ENCODE results near the gene EEF1AKMT1. TPM values are rescaled to one million over a fixed set of nuclear protein-coding genes. Genes with fewer than 3 reads are reported as not detected.

Gene EEF1AKMT1
- polyA plus RNA-seq (2013, experiment 1 of 4) = 21.6 TPM
- 22.0 TPM for polyA plus RNA-seq (2013, experiment 2 of 4)
- polyA plus RNA-seq (2013, experiment 3 of 4) = 14.0 TPM
- 12.7 TPM for polyA plus RNA-seq (2013, experiment 4 of 4)

- no peaks in the 10 kb centered on the region for H3K27me3 ChIP-seq (ENCODE audit: control insufficient read depth, insufficient read depth, low read length, poor library complexity, severe bottlenecking)
- H3K36me3 ChIP-seq (ENCODE audit: control insufficient read depth, insufficient read depth, low read length) = peaks cover 10% of the 10 kb centered on the region
- no peaks in the 10 kb centered on the region for H3K9me3 ChIP-seq (ENCODE audit: control insufficient read depth, low read length)
- 2 to 3% methylated on average over 72 of the region's 72 CpGs for WGBS, 2 experiments
- peak within 1 kb of the TSS; percentile 68 for H3K27ac ChIP-seq (ENCODE audit: insufficient read depth, low read depth, low read length, poor library complexity, severe bottlenecking)
- peaks cover 10% of the 10 kb centered on the region for H3K4me1 ChIP-seq (ENCODE audit: control insufficient read depth, insufficient read depth, low read length)
- H3K4me3 ChIP-seq (ENCODE audit: insufficient read depth, low read depth, low read length) = peak within 1 kb of the TSS; percentile 77
These were observed at the start of gene EEF1AKMT1 for GRCh38 chr13:20773194-20774080. TSS of gene EEF1AKMT1 (minus strand) at chr13:20773961. CDS start at chr13:20757598, 16,363 bp downstream.

GRCh38 chr13:20823071-20823470, 49.3 kb upstream of the EEF1AKMT1 start:
- 93% methylated on average over 1 of the region's 1 CpG; no CpG with 5 or more reads in 1 of the 2 experiments for WGBS, 2 experiments
- Histone ChIP-seq H3K4me3 (ENCODE audit: insufficient read depth, low read depth, low read length) (no peak overlapping the region), H3K27me3 (ENCODE audit: control insufficient read depth, insufficient read depth, low read length, poor library complexity, severe bottlenecking) (no peaks in the 10 kb centered on the region), H3K4me1 (ENCODE audit: control insufficient read depth, insufficient read depth, low read length) (no peaks in the 10 kb centered on the region), H3K36me3 (ENCODE audit: control insufficient read depth, insufficient read depth, low read length) (no peaks in the 10 kb centered on the region), H3K27ac (ENCODE audit: insufficient read depth, low read depth, low read length, poor library complexity, severe bottlenecking) (no peak overlapping the region), H3K9me3 (ENCODE audit: control insufficient read depth, low read length) (no peaks in the 10 kb centered on the region)

- H3K9me3 ChIP-seq (ENCODE audit: control insufficient read depth, low read length) = no peaks in the 10 kb centered on the region
- no peak overlapping the region for H3K27ac ChIP-seq (ENCODE audit: insufficient read depth, low read depth, low read length, poor library complexity, severe bottlenecking)
- 82 to 100% methylated on average over 1 of the region's 1 CpG for WGBS, 2 experiments
- no peaks in the 10 kb centered on the region for H3K36me3 ChIP-seq (ENCODE audit: control insufficient read depth, insufficient read depth, low read length)
- no peaks in the 10 kb centered on the region for H3K4me1 ChIP-seq (ENCODE audit: control insufficient read depth, insufficient read depth, low read length)
- H3K27me3 ChIP-seq (ENCODE audit: control insufficient read depth, insufficient read depth, low read length, poor library complexity, severe bottlenecking) = no peaks in the 10 kb centered on the region
- H3K4me3 ChIP-seq (ENCODE audit: insufficient read depth, low read depth, low read length) = no peak overlapping the region
These were observed 48.6 kb upstream of the EEF1AKMT1 start for GRCh38 chr13:20822406-20822805.

- 93 to 94% methylated on average over 3 of the region's 3 CpGs for WGBS, 2 experiments
- no peak overlapping the region for H3K27ac ChIP-seq (ENCODE audit: insufficient read depth, low read depth, low read length, poor library complexity, severe bottlenecking)
- no peaks in the 10 kb centered on the region for H3K4me1 ChIP-seq (ENCODE audit: control insufficient read depth, insufficient read depth, low read length)
- H3K27me3 ChIP-seq (ENCODE audit: control insufficient read depth, insufficient read depth, low read length, poor library complexity, severe bottlenecking) = no peaks in the 10 kb centered on the region
- no peaks in the 10 kb centered on the region for H3K36me3 ChIP-seq (ENCODE audit: control insufficient read depth, insufficient read depth, low read length)
- no peaks in the 10 kb centered on the region for H3K9me3 ChIP-seq (ENCODE audit: control insufficient read depth, low read length)
- no peak overlapping the region for H3K4me3 ChIP-seq (ENCODE audit: insufficient read depth, low read depth, low read length)
These were observed 46.0 kb upstream of the EEF1AKMT1 start for GRCh38 chr13:20819715-20820114.

- H3K27me3 ChIP-seq (ENCODE audit: control insufficient read depth, insufficient read depth, low read length, poor library complexity, severe bottlenecking) = no peaks in the 10 kb centered on the region
- no CpG with 5 or more reads among the region's 1 CpG for whole genome bisulfite sequencing, 2 experiments
- no peaks in the 10 kb centered on the region for H3K36me3 ChIP-seq (ENCODE audit: control insufficient read depth, insufficient read depth, low read length)
- H3K4me1 ChIP-seq (ENCODE audit: control insufficient read depth, insufficient read depth, low read length) = no peaks in the 10 kb centered on the region
- H3K27ac ChIP-seq (ENCODE audit: insufficient read depth, low read depth, low read length, poor library complexity, severe bottlenecking) = no peak overlapping the region
- H3K9me3 ChIP-seq (ENCODE audit: control insufficient read depth, low read length) = no peaks in the 10 kb centered on the region
- H3K4me3 ChIP-seq (ENCODE audit: insufficient read depth, low read depth, low read length) = no peak overlapping the region
These were observed 41.7 kb upstream of the EEF1AKMT1 start for GRCh38 chr13:20815464-20815863.

GRCh38 chr13:20814224-20814910, 40.6 kb upstream of the EEF1AKMT1 start:
- H3K27me3 ChIP-seq (ENCODE audit: control insufficient read depth, insufficient read depth, low read length, poor library complexity, severe bottlenecking) = no peaks in the 10 kb centered on the region
- no peaks in the 10 kb centered on the region for H3K4me1 ChIP-seq (ENCODE audit: control insufficient read depth, insufficient read depth, low read length)
- no peaks in the 10 kb centered on the region for H3K9me3 ChIP-seq (ENCODE audit: control insufficient read depth, low read length)
- H3K27ac ChIP-seq (ENCODE audit: insufficient read depth, low read depth, low read length, poor library complexity, severe bottlenecking) = no peak overlapping the region
- H3K4me3 ChIP-seq (ENCODE audit: insufficient read depth, low read depth, low read length) = no peak overlapping the region
- WGBS, 2 experiments = 94% methylated on average over 3 to 4 of the region's 5 CpGs
- peaks cover 4% of the 10 kb centered on the region for H3K36me3 ChIP-seq (ENCODE audit: control insufficient read depth, insufficient read depth, low read length)

GRCh38 chr13:20812890-20813289, 39.1 kb upstream of the EEF1AKMT1 start:
- Histone ChIP-seq H3K4me1 (ENCODE audit: control insufficient read depth, insufficient read depth, low read length) (no peaks in the 10 kb centered on the region), H3K27ac (ENCODE audit: insufficient read depth, low read depth, low read length, poor library complexity, severe bottlenecking) (no peak overlapping the region), H3K36me3 (ENCODE audit: control insufficient read depth, insufficient read depth, low read length) (peaks cover 11% of the 10 kb centered on the region), H3K9me3 (ENCODE audit: control insufficient read depth, low read length) (no peaks in the 10 kb centered on the region), H3K27me3 (ENCODE audit: control insufficient read depth, insufficient read depth, low read length, poor library complexity, severe bottlenecking) (no peaks in the 10 kb centered on the region), H3K4me3 (ENCODE audit: insufficient read depth, low read depth, low read length) (no peak overlapping the region)
- WGBS, 2 experiments = 89 to 92% methylated on average over 7 of the region's 7 CpGs

GRCh38 chr13:20810808-20811207, 37.0 kb upstream of the EEF1AKMT1 start:
- H3K4me3 ChIP-seq (ENCODE audit: insufficient read depth, low read depth, low read length) = no peak overlapping the region
- H3K36me3 ChIP-seq (ENCODE audit: control insufficient read depth, insufficient read depth, low read length) = peaks cover 20% of the 10 kb centered on the region
- no peak overlapping the region for H3K27ac ChIP-seq (ENCODE audit: insufficient read depth, low read depth, low read length, poor library complexity, severe bottlenecking)
- WGBS, 2 experiments = 91 to 93% methylated on average over 2 of the region's 2 CpGs
- no peaks in the 10 kb centered on the region for H3K27me3 ChIP-seq (ENCODE audit: control insufficient read depth, insufficient read depth, low read length, poor library complexity, severe bottlenecking)
- no peaks in the 10 kb centered on the region for H3K4me1 ChIP-seq (ENCODE audit: control insufficient read depth, insufficient read depth, low read length)
- no peaks in the 10 kb centered on the region for H3K9me3 ChIP-seq (ENCODE audit: control insufficient read depth, low read length)

GRCh38 chr13:20808874-20809273, 35.1 kb upstream of the EEF1AKMT1 start:
- H3K9me3 ChIP-seq (ENCODE audit: control insufficient read depth, low read length) = no peaks in the 10 kb centered on the region
- H3K4me1 ChIP-seq (ENCODE audit: control insufficient read depth, insufficient read depth, low read length) = no peaks in the 10 kb centered on the region
- H3K36me3 ChIP-seq (ENCODE audit: control insufficient read depth, insufficient read depth, low read length) = peaks cover 20% of the 10 kb centered on the region
- no peak overlapping the region for H3K4me3 ChIP-seq (ENCODE audit: insufficient read depth, low read depth, low read length)
- 95 to 96% methylated on average over 4 of the region's 4 CpGs for WGBS, 2 experiments
- no peak overlapping the region for H3K27ac ChIP-seq (ENCODE audit: insufficient read depth, low read depth, low read length, poor library complexity, severe bottlenecking)
- H3K27me3 ChIP-seq (ENCODE audit: control insufficient read depth, insufficient read depth, low read length, poor library complexity, severe bottlenecking) = no peaks in the 10 kb centered on the region

All from ectodermal cell (in vitro differentiated cells).